Activated T-cell treated with anti-CD3 and anti-CD28 coated beads for 48 hours (primary cell): ENCODE measurements around the gene GPR180.

Experiments used
- DNase-seq: peaks from one replicate; pipeline ENCODE4 v3.0.0-alpha.2; 2020; ENCODE audit warnings: low read depth

GPR180 gene

GRCh38 chr13:94601446-94602431, at the start of gene GPR180:
TSS of gene GPR180 (plus strand) at chr13:94601857. CDS start at chr13:94601928, 71 bp downstream.
- peak; percentile 86 for DNase-seq

DNA sequence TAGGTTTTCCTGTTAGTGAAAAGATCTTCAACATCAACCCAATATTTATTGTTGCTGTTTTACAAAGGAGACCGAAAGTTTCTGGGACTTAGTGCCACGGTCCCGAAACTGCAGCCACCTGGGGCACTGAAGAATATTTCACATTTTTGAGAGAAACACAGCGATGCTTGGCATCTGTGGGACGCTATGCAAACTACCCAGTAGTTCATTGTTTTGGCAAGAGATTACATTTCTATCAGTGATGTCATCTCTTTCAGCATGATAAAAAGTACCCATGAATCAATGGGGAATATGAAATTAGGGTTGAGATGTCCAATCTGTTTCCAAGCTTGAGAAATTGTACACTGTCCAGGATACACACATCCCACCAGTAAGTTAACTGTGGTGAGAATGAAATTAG, 49.6 kb upstream of the GPR180 start:
- DNase-seq: no peak

GRCh38 chr13:94553766-94554165, 47.9 kb upstream of the GPR180 start:
- no peak for DNase-seq

GRCh38 chr13:94556041-94556440, 45.6 kb upstream of the GPR180 start:
- DNase-seq: no peak

- no peak for DNase-seq
These were observed 45.0 kb upstream of the GPR180 start for GRCh38 chr13:94556621-94557020.

DNA sequence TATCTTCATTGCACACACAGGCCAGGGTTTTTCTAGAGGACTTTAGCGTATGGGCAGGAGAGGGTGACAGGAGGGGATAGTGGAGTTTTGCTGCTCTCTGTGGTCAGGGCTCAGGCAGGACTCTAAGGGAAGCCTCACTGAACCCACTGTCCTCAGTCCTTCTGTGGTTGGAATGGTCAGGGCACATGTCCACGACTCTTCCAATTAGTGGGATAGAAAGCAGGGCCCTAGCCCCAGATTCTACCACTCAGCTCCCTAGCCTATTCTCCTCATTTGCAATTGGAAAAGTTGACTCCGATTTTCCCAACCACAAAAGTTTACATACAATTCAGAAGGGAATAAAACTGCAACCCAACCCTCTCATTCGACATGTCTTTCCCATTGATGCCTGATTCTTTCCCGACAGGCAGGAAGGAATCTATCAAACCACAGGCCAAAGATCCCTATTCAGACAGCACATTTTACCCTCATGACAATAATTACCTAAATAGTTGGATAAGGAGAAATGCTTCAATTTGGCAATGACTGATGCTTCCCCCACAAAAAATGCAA, 43.9 kb upstream of the GPR180 start:
- DNase-seq: no peak

DNA sequence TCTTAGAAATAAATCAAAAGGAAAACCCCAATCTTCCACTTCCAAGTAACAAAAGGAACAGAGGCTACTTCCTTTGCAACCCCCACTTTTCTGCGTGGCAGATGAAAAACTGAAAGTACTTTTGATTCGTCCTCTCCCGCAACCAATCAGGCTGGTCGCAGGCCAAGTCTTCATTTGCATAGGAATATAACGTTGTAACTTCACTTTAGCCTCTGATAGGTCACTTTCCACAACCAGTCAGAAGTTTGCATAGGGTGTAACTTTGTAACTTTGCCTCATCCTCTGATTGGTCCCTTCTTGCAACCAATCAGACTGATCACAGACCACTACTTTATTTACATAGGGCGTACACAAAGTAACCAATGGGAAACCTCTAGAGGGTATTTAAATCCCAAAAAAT, 42.9 kb upstream of the GPR180 start:
- no peak for DNase-seq

DNA sequence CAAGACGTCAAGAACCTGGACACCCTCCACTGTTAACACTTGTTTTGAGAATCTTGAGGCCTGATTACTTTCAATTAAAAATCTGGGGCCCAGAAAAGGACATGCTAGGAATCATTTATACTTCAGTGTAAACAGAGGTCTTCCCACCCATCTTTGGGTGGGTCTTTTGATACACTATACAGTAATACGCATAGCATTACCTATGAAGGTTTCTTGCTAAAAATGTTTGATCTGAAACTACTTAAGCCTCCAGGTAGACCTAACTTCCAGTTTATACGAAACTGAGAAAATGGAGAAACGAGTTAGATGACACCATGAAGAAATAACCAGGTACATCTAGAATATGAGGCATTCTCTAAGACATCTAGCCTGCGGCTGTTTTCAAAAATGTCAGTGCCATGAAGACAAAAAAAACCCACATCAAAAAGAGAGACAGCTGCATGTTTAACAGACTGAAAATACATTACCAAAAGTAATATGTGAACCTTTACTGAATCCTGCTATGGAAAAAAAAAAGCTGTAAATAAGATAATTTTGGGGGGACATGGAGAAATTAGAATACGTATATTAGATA, 42.3 kb upstream of the GPR180 start:
- no peak for DNase-seq

GRCh38 chr13:94560116-94560515, 41.5 kb upstream of the GPR180 start:
- no peak for DNase-seq

- no peak for DNase-seq
These were observed 40.5 kb upstream of the GPR180 start for GRCh38 chr13:94561126-94561525.

- no peak for DNase-seq
These were observed 34.1 kb upstream of the GPR180 start for GRCh38 chr13:94567581-94567980.

DNA sequence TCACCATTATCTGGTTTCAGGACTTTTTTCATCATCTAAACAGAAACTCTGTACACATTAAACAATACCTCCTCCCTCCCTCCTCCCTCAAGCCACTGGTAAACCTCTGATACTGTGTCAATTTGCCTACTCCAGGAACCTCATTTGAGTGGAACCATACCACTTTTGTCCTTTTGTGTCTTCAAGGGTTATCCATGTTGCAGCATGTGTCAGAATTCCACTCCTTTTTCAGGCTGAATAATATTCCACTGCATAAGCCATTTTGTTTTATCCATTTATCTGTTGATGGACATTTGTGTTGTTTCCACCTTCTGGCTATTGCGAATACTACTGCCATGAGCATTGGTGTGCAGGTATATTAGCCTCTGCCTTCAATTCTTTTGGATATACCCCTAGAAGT, 33.2 kb upstream of the GPR180 start:
- DNase-seq: no peak

DNA sequence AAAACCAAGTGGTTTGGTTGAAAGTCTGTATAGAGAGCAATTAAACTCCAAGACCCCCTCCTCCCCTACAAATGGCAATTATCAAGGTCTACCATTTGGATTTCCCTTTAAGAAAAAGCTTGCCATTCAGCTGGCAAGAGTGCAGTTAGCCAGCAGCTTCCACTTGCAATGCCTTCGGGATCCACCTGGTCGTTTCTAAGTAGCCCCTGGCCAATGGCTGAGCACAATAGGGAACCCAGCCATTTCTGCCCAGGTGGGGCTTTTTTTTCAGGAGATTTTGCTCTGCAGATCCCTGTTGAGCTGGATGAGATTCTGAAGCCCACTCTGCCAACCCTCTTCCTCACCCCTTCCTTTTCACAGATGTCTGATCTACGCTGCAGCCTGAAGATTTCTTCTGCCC, 32.0 kb upstream of the GPR180 start:
- DNase-seq: no peak

DNA sequence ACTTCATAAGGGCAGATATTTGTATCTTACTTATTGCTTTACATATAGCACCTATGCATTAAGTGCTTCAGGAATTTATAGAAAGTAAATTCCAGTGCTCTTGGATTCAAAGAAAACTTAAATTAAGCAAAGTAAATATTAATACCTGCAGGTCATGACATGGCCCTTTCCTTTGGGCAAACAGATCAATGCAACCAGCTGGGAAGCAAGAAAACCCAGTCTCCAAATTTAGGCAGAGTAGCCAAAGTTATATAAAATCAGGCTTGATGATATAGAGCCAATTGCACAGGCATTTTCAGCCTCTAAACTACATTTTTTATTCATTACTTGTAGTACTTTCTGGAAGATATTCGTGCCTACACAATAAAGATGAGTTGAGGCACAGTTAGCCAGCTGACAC, 22.6 kb upstream of the GPR180 start:
- no peak for DNase-seq

GRCh38 chr13:94583926-94584325, 17.7 kb upstream of the GPR180 start:
- no peak for DNase-seq

DNA sequence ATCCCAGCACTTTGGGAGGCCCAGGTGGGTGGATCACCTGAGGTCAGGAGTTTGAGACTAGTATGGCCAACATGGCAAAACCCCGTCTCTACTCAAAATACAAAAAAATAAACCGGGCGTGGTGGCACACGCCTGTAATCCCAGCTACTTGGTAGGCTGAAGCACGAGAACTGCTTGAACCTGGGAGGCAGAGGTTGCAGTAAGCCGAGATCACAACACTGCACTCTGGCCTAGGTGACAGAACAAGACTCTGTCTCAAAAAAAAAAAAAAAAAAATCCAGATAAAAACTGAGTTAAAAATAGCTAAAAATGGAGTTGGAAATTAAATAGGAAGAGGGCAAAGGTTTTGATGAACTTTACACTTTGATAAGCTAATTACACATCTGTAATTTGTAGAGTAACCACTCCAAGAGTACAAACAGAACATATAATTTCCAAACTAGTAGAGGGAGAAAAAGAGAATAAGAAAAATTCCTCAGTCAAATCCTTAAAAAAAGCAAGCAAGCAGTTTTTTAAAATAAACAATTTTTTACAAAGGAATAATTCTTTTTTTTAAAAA, 16.0 kb upstream of the GPR180 start:
- no peak for DNase-seq

GRCh38 chr13:94586371-94586770, 15.3 kb upstream of the GPR180 start:
- DNase-seq: no peak

GRCh38 chr13:94588541-94588940, 13.1 kb upstream of the GPR180 start:
- no peak for DNase-seq

DNA sequence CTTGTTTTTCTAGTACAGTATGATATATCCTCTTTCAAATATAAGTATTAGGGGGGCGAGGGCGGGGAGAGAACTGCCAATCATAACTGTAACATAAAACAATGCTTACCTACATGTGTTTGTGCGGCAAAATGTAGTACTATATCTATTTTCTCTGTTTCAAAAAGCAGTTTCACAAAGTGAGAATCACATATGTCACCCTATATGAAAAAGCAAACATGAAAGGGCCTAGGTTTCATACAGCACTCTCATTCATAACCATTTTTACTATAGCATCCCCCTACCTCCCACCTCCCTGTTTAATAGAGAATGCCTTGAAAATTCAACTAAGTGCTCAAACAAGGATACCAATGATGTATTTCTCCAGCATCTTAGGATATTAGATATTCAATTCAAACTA, 10.9 kb upstream of the GPR180 start:
- DNase-seq: no peak

GRCh38 chr13:94595001-94595949, 6.4 kb upstream of the GPR180 start:
- peak; percentile 29 for DNase-seq

- DNase-seq: peak; percentile 89
These were observed 5.6 kb upstream of the GPR180 start, which contains the start of gene TGDS for GRCh38 chr13:94595950-94596574. TSS of gene TGDS (minus strand) at chr13:94596152. CDS start at chr13:94596136, 16 bp downstream.
